Epithelial cell of esophagus (primary cell): ENCODE measurements around the gene BRD2.
A peak's percentile ranks its signal among the peaks of the same experiment; 100 is the strongest.

Source experiments
- DNase-seq: peaks from one replicate; pipeline ENCODE4 v3.0.0; 2010; ENCODE audit warnings: low read depth
- H3K4me3 ChIP-seq: 2 replicates; pipeline ENCODE4 v1.5.1; 2011; ENCODE audit warnings: mild to moderate bottlenecking, low read length, control low read depth
- CTCF ChIP-seq: IDR thresholded peaks from 2 replicates; pipeline ENCODE4 v1.5.1; 2011; ENCODE audit warnings: low read depth, mild to moderate bottlenecking, low read length, control low read depth, inconsistent platforms; ENCODE audit not compliant: insufficient read depth; ENCODE audit errors: missing control alignments

The BRD2 gene

GRCh38 chr6:32968093-32968866 lies at the start of gene BRD2:
BRD2 (plus strand) TSS chr6:32968594; CDS start chr6:32972899, 4,305 bp downstream.
- peak; percentile 96 for DNase-seq
- H3K4me3 ChIP-seq, result peak within 1 kb of the TSS; percentile 89
- TF ChIP-seq CTCF, result no peak

- DNase-seq, result no peak
- TF ChIP-seq CTCF, result no peak
- H3K4me3 ChIP-seq, result no peak overlapping the region
Measured at GRCh38 chr6:32920715-32921114, 47.7 kb upstream of the BRD2 start.

- H3K4me3 ChIP-seq, result no peak overlapping the region
- no peak for TF ChIP-seq CTCF
- no peak for DNase-seq
Measured at GRCh38 chr6:32922083-32922482, 46.3 kb upstream of the BRD2 start.

GRCh38 chr6:32931211-32931610 lies 37.2 kb upstream of the BRD2 start:
- H3K4me3 ChIP-seq, result no peak overlapping the region
- no peak for TF ChIP-seq CTCF
- no peak for DNase-seq

GRCh38 chr6:32932132-32932868 lies 36.1 kb upstream of the BRD2 start:
- TF ChIP-seq CTCF, result no peak
- DNase-seq, result peak; percentile 29
- no peak overlapping the region for H3K4me3 ChIP-seq

GRCh38 chr6:32933661-32934085 lies 34.7 kb upstream of the BRD2 start:
- peak; percentile 77 for DNase-seq
- H3K4me3 ChIP-seq, result no peak overlapping the region
- peak; percentile 90 for TF ChIP-seq CTCF
